Tibial nerve (tissue), 4 donors: ENCODE measurements around the gene ZNF19.

Experiments used
- CTCF ChIP-seq, 5 experiments: fragments of 200-600 bp in 3 of 5; fragments of 450-650 bp in 2 of 5; sonication (generic) in 3 of 5; IDR thresholded peaks; one replicate each; pipeline ENCODE4 v1.5.1; 2016 to 2019; ENCODE audit warnings: antibody characterized with exemption in 5 of 5, mild to moderate bottlenecking in 3 of 5, moderate library complexity in 2 of 5
- EP300 ChIP-seq, 2 donors: sonication (generic); formaldehyde crosslinking; IDR thresholded peaks; one replicate each; pipeline ENCODE4 v1.6.1; 2017; ENCODE audit warnings: antibody characterized with exemption in 2 of 2, mild to moderate bottlenecking in 1 of 2
- POLR2A ChIP-seq, 2 donors: fragments of 450-650 bp; IDR thresholded peaks; one replicate each; pipeline ENCODE4 v1.6.1; 2017; ENCODE audit warnings: antibody characterized with exemption in 2 of 2, mild to moderate bottlenecking in 2 of 2, moderate library complexity in 2 of 2

- TF ChIP-seq CTCF (IDR thresholded peaks at IDR 0.05) (no peak), EP300 (IDR thresholded peaks at IDR 0.05) (no peak), POLR2A (IDR thresholded peaks at IDR 0.05) (no peak)
These were observed 32.3 kb downstream of the ZNF19 start for GRCh38 chr16:71456801-71457200.
